ENCODE data around the gene GGTA1. TPM values are rescaled to one million over a fixed set of nuclear protein-coding genes. Genes with fewer than 3 reads are reported as not detected.
"Not testable (repeated sequence)": the region's sequence is repeated elsewhere in the genome, so short reads cannot be mapped to it uniquely, and the experiment has no call there.

Gene GGTA1
- total and polyA plus RNA-seq, 2 experiments from 2014 or later = 0.16 TPM; not detected in 1

DNA sequence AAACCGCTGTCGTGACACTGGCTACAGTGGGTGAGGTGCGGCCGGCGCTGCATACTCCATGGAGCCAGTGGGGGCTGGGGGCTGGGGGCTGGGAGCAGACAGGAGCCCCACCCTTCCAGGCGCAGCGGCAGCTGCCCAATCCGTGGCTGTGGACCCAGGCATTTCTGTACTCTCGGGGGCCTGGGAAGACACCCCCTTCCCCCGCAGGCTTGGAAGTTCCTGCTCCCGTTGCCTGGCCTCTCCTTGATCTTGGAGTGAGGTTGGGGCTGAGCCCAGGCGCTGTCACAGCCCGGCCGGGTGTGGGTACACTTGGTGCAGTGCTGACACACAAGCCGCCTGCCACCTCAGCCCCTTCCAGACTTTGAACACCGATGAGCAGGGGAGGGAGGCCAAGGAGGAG, 27.7 kb upstream of the GGTA1 start (continued):
- TF ChIP-seq, protein P1, sequence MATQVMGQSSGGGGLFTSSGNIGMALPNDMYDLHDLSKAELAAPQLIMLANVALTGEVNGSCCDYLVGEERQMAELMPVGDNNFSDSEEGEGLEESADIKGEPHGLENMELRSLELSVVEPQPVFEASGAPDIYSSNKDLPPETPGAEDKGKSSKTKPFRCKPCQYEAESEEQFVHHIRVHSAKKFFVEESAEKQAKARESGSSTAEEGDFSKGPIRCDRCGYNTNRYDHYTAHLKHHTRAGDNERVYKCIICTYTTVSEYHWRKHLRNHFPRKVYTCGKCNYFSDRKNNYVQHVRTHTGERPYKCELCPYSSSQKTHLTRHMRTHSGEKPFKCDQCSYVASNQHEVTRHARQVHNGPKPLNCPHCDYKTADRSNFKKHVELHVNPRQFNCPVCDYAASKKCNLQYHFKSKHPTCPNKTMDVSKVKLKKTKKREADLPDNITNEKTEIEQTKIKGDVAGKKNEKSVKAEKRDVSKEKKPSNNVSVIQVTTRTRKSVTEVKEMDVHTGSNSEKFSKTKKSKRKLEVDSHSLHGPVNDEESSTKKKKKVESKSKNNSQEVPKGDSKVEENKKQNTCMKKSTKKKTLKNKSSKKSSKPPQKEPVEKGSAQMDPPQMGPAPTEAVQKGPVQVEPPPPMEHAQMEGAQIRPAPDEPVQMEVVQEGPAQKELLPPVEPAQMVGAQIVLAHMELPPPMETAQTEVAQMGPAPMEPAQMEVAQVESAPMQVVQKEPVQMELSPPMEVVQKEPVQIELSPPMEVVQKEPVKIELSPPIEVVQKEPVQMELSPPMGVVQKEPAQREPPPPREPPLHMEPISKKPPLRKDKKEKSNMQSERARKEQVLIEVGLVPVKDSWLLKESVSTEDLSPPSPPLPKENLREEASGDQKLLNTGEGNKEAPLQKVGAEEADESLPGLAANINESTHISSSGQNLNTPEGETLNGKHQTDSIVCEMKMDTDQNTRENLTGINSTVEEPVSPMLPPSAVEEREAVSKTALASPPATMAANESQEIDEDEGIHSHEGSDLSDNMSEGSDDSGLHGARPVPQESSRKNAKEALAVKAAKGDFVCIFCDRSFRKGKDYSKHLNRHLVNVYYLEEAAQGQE (IDR thresholded peaks at IDR 0.05; ENCODE audit: unreplicated experiment) = no peak
- TF ChIP-seq, protein P2, sequence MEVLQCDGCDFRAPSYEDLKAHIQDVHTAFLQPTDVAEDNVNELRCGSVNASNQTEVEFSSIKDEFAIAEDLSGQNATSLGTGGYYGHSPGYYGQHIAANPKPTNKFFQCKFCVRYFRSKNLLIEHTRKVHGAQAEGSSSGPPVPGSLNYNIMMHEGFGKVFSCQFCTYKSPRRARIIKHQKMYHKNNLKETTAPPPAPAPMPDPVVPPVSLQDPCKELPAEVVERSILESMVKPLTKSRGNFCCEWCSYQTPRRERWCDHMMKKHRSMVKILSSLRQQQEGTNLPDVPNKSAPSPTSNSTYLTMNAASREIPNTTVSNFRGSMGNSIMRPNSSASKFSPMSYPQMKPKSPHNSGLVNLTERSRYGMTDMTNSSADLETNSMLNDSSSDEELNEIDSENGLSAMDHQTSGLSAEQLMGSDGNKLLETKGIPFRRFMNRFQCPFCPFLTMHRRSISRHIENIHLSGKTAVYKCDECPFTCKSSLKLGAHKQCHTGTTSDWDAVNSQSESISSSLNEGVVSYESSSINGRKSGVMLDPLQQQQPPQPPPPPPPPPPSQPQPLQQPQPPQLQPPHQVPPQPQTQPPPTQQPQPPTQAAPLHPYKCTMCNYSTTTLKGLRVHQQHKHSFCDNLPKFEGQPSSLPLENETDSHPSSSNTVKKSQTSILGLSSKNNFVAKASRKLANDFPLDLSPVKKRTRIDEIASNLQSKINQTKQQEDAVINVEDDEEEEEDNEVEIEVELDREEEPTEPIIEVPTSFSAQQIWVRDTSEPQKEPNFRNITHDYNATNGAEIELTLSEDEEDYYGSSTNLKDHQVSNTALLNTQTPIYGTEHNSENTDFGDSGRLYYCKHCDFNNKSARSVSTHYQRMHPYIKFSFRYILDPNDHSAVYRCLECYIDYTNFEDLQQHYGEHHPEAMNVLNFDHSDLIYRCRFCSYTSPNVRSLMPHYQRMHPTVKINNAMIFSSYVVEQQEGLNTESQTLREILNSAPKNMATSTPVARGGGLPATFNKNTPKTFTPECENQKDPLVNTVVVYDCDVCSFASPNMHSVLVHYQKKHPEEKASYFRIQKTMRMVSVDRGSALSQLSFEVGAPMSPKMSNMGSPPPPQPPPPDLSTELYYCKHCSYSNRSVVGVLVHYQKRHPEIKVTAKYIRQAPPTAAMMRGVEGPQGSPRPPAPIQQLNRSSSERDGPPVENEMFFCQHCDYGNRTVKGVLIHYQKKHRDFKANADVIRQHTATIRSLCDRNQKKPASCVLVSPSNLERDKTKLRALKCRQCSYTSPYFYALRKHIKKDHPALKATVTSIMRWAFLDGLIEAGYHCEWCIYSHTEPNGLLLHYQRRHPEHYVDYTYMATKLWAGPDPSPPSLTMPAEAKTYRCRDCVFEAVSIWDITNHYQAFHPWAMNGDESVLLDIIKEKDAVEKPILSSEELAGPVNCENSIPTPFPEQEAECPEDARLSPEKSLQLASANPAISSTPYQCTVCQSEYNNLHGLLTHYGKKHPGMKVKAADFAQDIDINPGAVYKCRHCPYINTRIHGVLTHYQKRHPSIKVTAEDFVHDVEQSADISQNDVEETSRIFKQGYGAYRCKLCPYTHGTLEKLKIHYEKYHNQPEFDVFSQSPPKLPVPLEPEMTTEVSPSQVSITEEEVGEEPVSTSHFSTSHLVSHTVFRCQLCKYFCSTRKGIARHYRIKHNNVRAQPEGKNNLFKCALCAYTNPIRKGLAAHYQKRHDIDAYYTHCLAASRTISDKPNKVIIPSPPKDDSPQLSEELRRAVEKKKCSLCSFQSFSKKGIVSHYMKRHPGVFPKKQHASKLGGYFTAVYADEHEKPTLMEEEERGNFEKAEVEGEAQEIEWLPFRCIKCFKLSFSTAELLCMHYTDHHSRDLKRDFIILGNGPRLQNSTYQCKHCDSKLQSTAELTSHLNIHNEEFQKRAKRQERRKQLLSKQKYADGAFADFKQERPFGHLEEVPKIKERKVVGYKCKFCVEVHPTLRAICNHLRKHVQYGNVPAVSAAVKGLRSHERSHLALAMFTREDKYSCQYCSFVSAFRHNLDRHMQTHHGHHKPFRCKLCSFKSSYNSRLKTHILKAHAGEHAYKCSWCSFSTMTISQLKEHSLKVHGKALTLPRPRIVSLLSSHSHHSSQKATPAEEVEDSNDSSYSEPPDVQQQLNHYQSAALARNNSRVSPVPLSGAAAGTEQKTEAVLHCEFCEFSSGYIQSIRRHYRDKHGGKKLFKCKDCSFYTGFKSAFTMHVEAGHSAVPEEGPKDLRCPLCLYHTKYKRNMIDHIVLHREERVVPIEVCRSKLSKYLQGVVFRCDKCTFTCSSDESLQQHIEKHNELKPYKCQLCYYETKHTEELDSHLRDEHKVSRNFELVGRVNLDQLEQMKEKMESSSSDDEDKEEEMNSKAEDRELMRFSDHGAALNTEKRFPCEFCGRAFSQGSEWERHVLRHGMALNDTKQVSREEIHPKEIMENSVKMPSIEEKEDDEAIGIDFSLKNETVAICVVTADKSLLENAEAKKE (CRISPR knock-in tag; IDR thresholded peaks at IDR 0.05) = no peak
- TF ChIP-seq STAT1 (IDR thresholded peaks at IDR 0.05; ENCODE audit: unreplicated experiment) (no peak), NANOG (IDR thresholded peaks at IDR 0.05; ENCODE audit: borderline replicate concordance) (no peak)

DNA sequence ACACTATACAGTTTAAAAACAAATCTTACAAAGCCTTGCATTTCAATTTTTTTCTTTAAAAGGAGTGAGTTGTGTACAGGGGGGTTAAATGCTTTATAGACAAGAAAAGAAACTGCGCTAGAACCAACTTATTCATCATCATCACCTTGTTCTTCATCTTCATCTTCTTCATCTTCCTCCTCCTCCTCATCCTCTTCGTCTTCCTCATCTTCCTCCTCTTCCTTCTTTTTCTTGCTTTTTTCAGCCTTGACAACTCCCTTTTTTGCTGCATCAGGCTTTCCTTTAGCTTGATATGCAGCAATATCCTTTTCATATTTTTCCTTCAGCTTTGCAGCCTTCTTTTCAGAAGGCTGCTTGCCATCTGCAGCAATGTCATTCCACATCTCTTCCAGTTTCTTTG, 20.0 kb upstream of the GGTA1 start:
- not testable (repeated sequence) for H3K79me2 ChIP-seq (replicated peaks; ENCODE audit: insufficient read depth); H3K27me3 ChIP-seq (ENCODE audit: insufficient read depth); H3K9me2 ChIP-seq (ENCODE audit: insufficient read depth); DNase-seq (ENCODE audit: low spot score); H3F3A ChIP-seq (replicated peaks; ENCODE audit: low read depth); H3K4me2 ChIP-seq; H3K4me1 ChIP-seq (ENCODE audit: insufficient read depth); H3K27ac Mint-ChIP-seq; H3K4me3 ChIP-seq; H2AFZ ChIP-seq; H3K4me3 Mint-ChIP-seq; H4K20me1 ChIP-seq (replicated peaks; ENCODE audit: insufficient read depth); ATAC-seq; H3K36me3 ChIP-seq (ENCODE audit: insufficient read depth); H3K27me3 Mint-ChIP-seq (ENCODE audit: insufficient read depth, low read depth, poor library complexity); H3K4me1 Mint-ChIP-seq; H3K27ac ChIP-seq (ENCODE audit: low read depth)
- Mint-ChIP-seq H3K9me3 (peaks cover 44% of the 10 kb centered on the region), H3K36me3 (ENCODE audit: low read depth) (peaks cover 12% of the 10 kb centered on the region)

Measured in GM23338 (cell line).